HTR-8/SVneo (cell line): ENCODE results near the gene ULBP2.
"Not testable (repeated sequence)": the region's sequence is repeated elsewhere in the genome, so short reads cannot be mapped to it uniquely, and the experiment has no call there.

Source experiments
- DNase-seq: peaks from one replicate; pipeline ENCODE4 v3.0.0; 2011; ENCODE audit warnings: low spot score, mixed read lengths; ENCODE audit not compliant: insufficient read length
- FAIRE-seq: peaks from 2 replicates; lab custom pipeline; 2011; peaks lifted over from hg19 to GRCh38; lab: Jason Lieb, UNC

Gene ULBP2

DNA sequence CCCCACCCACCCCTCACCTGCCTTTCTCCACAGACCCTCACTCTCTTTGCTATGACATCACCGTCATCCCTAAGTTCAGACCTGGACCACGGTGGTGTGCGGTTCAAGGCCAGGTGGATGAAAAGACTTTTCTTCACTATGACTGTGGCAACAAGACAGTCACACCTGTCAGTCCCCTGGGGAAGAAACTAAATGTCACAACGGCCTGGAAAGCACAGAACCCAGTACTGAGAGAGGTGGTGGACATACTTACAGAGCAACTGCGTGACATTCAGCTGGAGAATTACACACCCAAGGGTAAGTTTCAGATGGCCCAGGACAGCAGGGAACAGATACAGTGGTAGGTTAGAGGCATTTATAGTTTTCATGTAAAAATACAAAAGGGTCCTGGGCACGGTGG, 3.5 kb downstream of the ULBP2 start:
- DNase-seq, FAIRE-seq: not testable (repeated sequence)

DNA sequence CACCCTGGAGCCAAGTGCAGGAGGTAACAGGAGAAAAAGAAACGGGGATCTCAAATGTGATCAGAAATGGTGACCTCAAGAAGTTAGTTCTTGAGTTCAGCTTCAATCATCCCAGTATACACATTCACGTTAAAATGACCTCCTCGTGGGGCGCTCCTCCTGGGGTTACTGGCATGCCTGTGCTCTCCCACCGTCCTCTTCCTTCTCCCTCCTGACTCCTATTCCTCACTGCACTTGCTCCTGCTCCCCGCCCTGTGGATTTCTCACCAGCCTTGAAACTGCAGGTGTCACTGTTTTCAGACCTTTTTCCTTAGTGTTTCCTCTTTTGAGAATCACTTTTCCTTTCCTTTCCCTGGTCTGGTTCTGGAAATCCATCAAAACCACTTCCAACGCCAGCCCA, 4.8 kb downstream of the ULBP2 start:
- not testable (repeated sequence) for DNase-seq, FAIRE-seq

DNA sequence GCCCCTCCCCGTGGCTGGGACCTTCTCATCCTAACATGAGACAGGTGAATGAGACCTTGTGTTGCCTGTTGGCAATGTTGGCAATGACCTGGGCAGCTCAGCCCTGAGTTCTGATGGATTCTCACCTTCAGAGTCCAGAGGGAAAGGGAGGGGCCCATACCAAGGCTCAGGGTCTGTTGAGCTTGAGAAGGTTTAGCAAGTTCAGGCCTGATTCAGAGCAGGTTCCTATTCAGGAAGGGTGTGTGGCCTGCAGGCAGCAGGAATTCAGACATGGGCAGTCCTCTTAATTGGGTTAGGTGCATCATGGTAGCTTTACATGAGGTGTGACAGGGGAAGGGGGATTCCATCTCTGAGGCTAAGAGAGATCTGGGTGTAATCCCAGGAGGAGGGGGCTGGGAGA, 5.7 kb downstream of the ULBP2 start:
- not testable (repeated sequence) for DNase-seq, FAIRE-seq

DNA sequence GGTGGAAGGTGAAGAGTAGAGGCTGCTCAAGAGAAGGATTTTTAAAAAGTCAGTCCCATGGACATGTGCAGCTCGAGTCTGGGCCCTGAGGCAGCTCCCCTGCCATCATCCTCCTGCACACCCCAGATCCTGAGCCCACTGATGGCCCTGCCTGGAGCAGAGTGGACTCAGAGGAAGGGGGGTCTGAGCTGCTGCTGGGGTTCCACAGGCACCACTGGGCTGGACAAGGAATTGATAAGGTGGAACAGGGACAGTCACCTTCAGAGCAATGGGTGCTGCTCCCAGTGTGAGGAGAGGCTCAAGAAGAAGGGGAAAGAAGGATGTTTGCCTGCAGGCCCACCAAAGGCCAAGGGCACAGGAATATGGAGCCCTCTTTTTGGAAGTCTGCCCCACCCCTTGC, 6.2 kb downstream of the ULBP2 start:
- FAIRE-seq (no peak), DNase-seq (no peak)

DNA sequence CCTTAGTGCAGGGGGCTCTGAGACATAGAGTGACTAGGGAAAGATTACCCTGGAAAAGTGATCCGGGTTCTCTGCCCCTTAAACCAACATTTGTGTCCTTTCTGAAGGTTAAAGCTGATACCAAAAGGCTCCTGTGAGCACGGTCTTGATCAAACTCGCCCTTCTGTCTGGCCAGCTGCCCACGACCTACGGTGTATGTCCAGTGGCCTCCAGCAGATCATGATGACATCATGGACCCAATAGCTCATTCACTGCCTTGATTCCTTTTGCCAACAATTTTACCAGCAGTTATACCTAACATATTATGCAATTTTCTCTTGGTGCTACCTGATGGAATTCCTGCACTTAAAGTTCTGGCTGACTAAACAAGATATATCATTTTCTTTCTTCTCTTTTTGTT, 6.8 kb downstream of the ULBP2 start:
- DNase-seq: no peak
- FAIRE-seq: no peak

DNA sequence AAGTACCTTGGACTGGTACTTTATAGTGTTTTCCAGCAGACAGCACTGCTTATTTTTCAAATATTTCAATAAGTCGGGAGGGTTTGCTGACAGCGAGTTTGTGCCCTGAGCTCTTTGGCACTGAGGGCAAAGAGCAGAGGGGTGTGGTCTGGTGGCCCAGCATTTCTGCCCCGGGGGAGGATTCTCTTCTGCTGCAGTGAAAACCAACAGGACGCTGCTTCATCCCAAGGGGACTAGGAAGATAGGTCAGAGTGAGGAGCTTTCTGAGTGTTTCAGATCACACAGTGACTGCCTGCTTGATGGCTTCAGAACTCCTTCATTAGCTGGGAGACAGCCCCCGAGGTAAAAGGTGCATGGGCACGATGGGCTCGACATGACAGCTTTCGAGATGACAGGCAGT, 8.6 kb downstream of the ULBP2 start:
- FAIRE-seq: no peak

DNA sequence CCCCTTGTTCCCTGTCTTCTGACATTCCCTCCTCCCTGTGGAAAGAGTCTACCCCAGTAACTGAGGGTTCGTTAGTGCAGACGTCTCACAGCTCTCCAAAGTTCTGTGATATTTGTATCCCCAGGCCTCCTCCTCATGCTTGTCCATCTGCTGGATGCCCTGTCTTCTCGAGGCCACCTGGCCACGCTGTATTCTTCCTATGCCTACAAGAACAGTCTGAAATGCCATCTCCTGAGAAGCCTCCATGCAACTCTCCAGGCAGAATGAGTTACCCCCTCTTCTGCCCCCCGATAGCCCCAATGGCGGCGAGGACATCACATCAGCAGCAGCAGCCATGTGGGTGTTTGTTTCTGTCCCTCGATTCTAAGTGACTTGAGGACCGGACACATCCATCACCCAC, 9.3 kb downstream of the ULBP2 start:
- no peak for DNase-seq
- no peak for FAIRE-seq

More for the DNA sequence above, 8.6 kb downstream of the ULBP2 start:
- DNase-seq: no peak

DNA sequence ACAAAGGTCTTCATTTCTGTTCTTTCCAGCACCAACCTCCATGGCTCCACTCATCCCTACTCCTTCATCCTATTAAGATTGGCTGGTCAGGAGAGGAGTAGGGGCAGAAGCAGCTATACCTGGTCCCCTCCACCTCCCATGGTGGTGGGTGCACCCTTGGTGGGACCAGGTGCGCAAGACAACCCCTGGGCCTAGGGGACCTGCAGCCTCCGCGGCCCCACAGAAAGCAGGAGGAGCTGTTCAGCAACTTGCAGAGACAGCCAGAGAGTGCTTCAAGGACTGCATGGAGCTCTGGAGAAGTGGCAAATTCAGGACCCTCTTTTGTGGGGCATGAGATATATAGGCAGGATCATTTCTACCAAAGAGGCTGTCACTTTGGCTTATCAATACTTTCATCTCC, 9.8 kb downstream of the ULBP2 start:
- no peak for FAIRE-seq
- no peak for DNase-seq

DNA sequence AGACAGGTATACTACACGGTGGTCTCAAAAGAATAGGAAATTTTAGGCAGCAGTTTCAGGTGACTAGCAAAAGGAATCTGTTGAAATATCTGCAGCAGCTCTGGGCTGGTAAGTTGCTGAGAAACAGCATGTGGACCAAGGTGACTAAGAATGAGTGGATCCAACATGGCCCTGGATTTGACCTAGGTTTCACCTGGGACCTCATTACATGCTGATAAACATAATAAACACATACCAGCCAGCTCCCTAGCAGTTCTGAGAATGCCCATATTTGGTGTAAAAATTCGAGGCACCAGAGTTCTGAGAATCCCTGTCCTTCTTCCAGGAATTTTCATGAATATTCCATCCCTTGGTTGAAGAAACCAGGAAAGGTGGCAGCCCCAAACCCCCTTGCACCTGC, 11.6 kb downstream of the ULBP2 start:
- DNase-seq, FAIRE-seq: not testable (repeated sequence)

DNA sequence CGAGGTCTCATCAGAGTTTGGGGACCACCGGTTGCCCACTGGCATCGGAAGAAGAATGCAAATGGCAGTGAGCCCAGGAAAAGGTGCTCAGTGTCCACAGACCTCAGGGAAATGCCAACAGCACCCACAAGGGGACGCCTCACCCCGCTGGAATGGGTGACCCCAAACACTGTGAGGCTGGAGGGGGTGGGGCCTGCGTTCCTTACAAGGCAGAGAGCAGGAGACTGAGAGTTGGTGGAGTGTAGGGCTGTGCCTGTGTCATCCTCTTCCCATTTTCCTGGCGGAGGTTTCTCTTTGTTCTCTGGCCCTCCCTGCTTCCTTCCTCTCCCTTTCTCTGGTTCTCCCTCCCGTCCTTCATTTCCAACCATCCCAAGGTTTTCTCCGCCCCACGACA, 12.1 kb downstream of the ULBP2 start:
- not testable (repeated sequence) for DNase-seq, FAIRE-seq

DNA sequence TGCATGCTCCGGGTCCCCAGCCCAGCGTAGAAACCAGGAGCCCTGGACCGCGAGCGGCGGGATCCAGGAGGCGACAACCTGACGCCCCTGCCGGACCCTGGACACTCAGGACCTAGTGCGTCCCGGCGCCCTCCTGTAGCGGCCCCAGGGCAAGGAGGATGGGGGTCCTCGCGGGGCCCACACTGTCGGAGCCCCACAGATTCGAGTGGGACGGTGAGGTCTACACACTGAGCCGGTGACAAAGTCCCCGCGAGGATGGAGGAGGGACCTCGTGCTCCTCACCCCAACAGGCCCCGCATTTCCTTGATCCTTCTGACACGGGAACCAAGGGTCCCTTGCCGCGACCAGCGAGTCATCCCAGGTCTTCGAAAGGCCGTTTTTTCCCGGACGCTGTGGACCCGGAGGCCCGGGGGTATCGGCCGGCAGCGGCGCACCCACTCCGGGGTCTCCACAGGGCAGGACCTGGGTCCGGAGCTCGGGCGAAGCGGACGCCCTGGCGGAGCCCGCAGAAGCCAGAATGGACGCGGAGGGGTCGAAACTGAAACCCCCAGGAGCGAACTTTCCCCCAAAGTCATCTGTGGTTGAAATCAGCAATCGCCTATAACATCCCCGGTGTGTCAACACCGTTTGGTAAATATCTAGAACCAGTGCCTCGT, 12.6 kb downstream of the ULBP2 start:
- DNase-seq, FAIRE-seq: not testable (repeated sequence)

DNA sequence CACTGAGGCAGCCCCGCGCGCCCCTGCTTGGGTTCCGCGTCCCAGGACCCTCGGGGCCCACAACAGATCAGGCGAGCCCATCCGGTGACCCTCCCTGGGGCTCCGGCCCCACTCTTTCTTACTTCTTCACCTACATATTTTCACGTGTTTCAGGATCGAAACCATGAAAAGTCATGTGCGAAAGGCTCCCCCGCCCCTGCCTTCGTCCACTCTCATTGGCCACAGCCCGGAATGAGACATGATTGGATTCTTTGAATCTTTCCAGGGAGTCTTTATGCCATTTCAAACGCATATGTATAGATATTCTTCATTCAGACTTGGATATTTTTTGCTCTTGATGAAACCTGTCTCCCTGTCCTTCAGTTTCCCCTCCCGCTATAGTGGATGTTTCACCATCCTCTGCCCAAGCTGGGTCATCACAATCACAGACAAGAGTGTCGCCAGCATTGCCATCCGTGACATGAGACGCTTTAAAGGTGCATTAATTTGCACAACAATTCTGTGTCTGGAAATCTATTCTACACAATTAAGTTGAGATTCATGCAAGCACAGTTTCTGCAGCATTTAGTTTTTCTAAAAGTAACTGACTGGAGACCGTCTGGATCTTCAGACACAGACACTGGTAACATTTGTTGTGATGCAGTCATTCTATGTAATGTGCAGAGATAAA, 13.3 kb downstream of the ULBP2 start:
- DNase-seq, FAIRE-seq: not testable (repeated sequence)

DNA sequence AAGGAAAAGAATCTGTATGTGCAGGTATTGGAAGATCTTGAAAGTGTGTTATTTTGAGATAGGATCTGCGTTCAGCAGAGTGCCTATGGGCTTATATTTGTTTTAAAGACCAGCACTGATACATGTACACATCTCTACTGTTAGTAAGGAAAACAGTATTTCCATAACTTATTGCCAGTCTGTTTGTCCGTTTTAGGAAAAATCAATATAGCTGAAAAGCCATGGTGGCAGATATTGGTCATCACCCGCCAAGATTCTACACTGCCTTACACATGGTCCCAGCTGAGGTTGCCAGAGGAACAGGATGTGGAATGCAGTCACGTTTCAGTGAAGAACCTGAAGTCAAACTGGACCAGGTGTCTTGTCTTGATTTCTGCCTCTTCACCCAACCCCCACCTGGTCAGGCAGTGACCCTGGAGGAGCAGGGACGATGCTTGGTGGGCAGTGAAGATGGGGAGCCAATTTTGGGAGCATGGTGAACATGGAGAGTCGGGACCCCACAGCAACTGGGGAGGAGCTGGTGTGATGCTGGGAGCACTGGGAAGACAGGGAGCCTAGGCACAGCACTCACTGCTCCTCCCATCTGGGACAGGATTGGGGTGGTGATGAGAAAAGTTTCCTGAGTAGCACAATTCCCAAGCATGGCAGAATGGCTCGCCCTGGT, 14.0 kb downstream of the ULBP2 start:
- not testable (repeated sequence) for FAIRE-seq, DNase-seq

DNA sequence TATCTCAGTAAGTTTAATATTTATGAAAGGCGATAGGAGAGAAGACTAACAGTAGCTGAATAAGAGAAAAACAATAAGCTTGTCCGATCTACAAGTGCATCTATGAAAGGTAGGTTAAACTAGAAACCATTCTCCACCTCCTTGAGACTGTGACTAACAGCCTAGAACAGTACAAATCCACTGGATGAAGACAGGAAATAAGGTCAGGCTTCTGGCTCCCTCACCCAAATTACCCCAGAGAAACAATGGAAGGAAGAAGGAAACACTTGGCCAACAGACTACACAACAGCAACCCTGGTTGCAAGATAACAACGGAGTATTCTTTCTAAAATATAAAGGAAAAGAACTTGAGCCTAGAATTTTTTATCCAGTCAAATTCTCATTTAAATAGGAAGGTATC, 16.3 kb downstream of the ULBP2 start:
- FAIRE-seq, DNase-seq: not testable (repeated sequence)

DNA sequence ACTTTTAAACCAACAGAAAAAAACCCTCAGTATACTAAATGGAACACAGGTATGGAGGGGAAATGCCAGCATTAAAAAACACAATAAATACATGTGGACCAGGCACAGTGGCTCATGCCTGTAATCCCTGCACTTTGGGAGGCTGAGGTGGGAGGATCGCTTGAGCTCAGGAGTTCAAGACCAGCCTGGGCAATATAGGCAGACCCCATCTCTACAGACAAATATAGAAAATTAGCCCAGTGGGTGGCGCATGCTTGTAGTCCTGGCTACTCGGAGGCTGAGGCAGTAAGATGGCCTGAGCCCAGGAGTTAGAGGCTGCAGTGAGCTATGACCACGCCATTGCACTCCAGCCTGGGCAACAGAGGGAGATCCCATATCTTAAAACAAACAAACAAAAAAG, 18.0 kb downstream of the ULBP2 start:
- not testable (repeated sequence) for FAIRE-seq

DNA sequence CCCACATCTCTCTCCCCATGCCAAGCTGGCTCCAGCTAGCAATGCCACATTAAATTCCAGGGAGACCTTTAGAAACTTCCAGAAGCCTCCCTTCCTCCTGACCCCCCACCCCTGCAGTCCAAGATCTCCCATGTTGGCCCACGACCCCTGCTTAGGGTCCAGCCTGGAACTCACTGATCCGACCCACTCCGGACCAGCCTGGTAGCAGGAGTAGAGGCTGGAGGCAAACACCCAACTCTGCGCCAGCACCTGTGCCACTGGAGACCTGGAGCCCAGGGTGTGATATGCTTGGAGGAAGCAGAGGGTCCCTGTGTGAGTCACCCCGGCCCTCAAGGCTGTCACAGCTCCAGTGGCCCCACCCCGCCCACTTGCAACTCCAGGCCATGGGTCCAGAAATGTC, 18.7 kb downstream of the ULBP2 start:
- FAIRE-seq (no peak), DNase-seq (no peak)

More for the DNA sequence above, 18.0 kb downstream of the ULBP2 start:
- DNase-seq: not testable (repeated sequence)

DNA sequence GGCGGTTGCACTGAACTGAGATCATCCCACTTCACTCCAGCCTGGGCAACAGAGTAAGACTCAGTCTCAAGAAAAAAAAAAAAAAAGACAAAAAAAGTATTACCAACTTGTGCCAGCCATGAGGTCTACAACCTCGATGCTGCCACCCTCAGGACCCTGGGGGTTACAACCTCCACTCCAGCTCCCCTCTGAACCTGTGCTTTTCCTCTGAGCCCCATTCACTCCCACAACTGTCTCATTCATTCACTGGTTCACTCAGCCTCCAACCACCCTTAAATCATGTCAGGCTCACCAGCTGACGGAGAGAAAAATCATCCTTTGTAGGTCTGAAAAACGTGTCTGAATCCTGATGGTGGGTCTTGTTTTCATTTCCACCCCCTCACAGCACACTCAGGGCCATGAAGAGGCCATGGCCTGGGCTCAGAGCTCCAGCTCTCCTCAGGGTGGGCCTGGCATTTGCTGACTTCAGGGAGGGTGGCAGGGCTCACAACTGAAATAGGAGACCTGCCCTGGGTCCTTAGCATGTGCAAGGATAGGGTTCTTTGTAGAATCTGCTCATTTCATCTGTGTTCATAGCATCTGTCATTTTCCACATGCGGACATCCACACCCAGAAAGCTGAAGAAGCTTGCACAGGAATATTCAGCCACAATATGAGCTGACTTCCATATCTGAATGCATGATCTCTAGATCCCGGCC, 20.1 kb downstream of the ULBP2 start:
- no peak for DNase-seq
- no peak for FAIRE-seq

DNA sequence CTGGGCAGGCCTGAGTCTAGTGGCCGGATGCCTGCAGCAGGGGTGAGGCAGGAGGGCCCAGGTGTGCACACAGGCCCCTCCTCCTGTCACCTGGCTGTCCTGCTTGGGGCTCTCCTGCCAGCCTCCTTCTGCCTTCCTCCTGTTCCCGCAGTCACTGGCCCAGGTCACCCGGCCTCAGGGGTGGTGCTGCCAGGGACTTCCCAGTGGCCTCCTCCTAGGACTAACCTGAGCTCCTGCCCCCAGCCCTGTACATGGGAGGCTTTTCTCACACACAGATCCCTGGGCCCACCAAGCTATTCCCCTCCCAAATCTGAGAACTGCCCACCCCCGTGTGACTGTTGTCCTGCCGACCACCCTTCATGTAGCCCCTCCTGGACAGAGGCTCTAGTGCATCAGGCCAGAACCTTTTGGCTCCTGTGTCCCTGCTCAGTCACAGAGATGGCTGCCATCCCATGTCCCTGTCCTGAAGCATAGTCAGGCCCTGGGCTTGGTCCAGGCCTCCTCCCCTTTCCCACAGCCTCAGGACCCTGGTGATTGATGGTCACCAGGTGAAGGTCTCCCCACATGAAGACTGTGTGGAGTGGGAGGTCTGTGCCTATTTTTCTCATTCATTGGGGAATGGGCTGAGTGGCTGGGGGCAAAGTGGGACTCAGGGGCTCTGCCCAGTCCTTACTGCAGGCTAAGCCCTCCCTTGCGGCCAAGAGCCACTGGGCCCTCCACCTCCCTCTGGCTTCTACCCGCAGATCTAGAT, 20.8 kb downstream of the ULBP2 start:
- DNase-seq (no peak), FAIRE-seq (no peak)

DNA sequence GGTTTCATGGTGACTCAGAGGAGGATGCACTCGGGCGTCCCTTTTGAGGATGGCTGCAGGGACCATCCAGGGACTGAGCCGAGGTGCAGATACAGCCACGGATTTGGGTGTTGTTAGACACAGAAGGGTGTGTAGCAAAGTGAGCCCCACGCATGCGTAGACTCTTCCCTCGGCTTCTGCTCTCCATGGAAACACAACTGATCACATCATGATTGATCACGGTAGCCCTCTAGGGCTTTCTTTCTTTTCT, 21.3 kb downstream of the ULBP2 start:
- DNase-seq (peak; percentile 56), FAIRE-seq (no peak)
